Gastroesophageal sphincter (tissue), 4 donors: ENCODE results near the gene GC. TPM values are rescaled to one million over a fixed set of nuclear protein-coding genes. Genes with fewer than 3 reads are reported as not detected.

Experiments
- ATAC-seq: fragments of 150-250 bp; one replicate; pipeline ENCODE4 v1.9.1; 2016; ENCODE audit warnings: mild to moderate bottlenecking, moderate library complexity
- H3K27ac ChIP-seq, 4 donors: fragments of 200-600 bp; sonication (generic) in 3 of 4; 1 replicate in 3 of 4; 2 replicates in 1 of 4; pipeline ENCODE4 v1.5.1; 2016 to 2019
- H3K27me3 ChIP-seq: fragments of 200-600 bp; sonication (generic); one replicate; pipeline ENCODE4 v1.5.1; 2019
- H3K36me3 ChIP-seq, 2 donors: fragments of 200-600 bp; sonication (generic); one replicate each; pipeline ENCODE4 v1.5.1; 2019; ENCODE audit warnings: control low read depth in 1 of 2
- H3K4me1 ChIP-seq, 3 donors: fragments of 200-600 bp; sonication (generic); 1 replicate in 2 of 3; 2 replicates in 1 of 3; pipeline ENCODE4 v1.5.1; 2016 to 2019; ENCODE audit warnings: control low read depth in 2 of 3
- H3K4me3 ChIP-seq, 2 donors: fragments of 200-600 bp; sonication (generic); one replicate each; pipeline ENCODE4 v1.5.1; 2019; ENCODE audit warnings: mild to moderate bottlenecking in 1 of 2, moderate library complexity in 1 of 2
- H3K9me3 ChIP-seq, 3 donors: fragments of 200-600 bp; sonication (generic); one replicate each; pipeline ENCODE4 v1.5.1; 2017 to 2019; ENCODE audit warnings: control low read depth in 2 of 3
- CTCF ChIP-seq, 4 experiments: fragments of 200-600 bp in 2 of 4; fragments of 450-650 bp in 2 of 4; sonication (generic) in 1 of 4; IDR thresholded peaks; one replicate each; pipeline ENCODE4 v1.5.1; 2017 to 2019; ENCODE audit warnings: antibody characterized with exemption in 4 of 4, mild to moderate bottlenecking in 2 of 4, moderate library complexity in 2 of 4
- EP300 ChIP-seq: sonication (generic); formaldehyde crosslinking; IDR thresholded peaks from one replicate; pipeline ENCODE4 v1.6.1; 2017; ENCODE audit warnings: antibody characterized with exemption, mild to moderate bottlenecking
- POLR2A ChIP-seq, 2 donors: fragments of 450-650 bp; IDR thresholded peaks; one replicate each; pipeline ENCODE4 v1.6.1; 2017; ENCODE audit warnings: antibody characterized with exemption in 2 of 2, mild to moderate bottlenecking in 2 of 2, moderate library complexity in 1 of 2
- POLR2AphosphoS5 ChIP-seq: sonication (generic); formaldehyde crosslinking; IDR thresholded peaks from one replicate; pipeline ENCODE4 v1.6.1; 2017; ENCODE audit warnings: antibody characterized with exemption
- WGBS, 2 donors: methylation state at CpG; one replicate each; pipeline ENCODE4 v1.1.5; 2018; ENCODE audit warnings: low coverage in 1 of 2; 5-methylcytosine and 5-hydroxymethylcytosine counted together
- total RNA-seq, 4 donors: library from RNA; depleted of rRNA; stranded (reverse); fragments of >200 nt; gene quantifications; one replicate each; pipeline ENCODE4 v1.1.0, GENCODE V29; 2016

Gene GC, protein sequence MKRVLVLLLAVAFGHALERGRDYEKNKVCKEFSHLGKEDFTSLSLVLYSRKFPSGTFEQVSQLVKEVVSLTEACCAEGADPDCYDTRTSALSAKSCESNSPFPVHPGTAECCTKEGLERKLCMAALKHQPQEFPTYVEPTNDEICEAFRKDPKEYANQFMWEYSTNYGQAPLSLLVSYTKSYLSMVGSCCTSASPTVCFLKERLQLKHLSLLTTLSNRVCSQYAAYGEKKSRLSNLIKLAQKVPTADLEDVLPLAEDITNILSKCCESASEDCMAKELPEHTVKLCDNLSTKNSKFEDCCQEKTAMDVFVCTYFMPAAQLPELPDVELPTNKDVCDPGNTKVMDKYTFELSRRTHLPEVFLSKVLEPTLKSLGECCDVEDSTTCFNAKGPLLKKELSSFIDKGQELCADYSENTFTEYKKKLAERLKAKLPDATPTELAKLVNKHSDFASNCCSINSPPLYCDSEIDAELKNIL
- under 1 TPM in 1 of 4 donors, not detected in 3; 0.62 TPM for total RNA-seq

GRCh38 chr4:71783972-71784371 is at the start of gene GC:
Gene GC (minus strand): TSS chr4:71784079. CDS start chr4:71784018, 61 bp downstream.
- Histone ChIP-seq H3K4me3 (no peak within 1 kb of the TSS), H3K36me3 (no peaks in the 10 kb centered on the region), H3K9me3 (no peaks in the 10 kb centered on the region), H3K4me1 (no peaks in the 10 kb centered on the region), H3K27me3 (no peaks in the 10 kb centered on the region), H3K27ac (no peak within 1 kb of the TSS)
- TF ChIP-seq POLR2A (IDR thresholded peaks at IDR 0.05) (no peak), EP300 (no peak), CTCF (IDR thresholded peaks at IDR 0.05) (no peak), POLR2AphosphoS5 (no peak)
- no peak for ATAC-seq

DNA sequence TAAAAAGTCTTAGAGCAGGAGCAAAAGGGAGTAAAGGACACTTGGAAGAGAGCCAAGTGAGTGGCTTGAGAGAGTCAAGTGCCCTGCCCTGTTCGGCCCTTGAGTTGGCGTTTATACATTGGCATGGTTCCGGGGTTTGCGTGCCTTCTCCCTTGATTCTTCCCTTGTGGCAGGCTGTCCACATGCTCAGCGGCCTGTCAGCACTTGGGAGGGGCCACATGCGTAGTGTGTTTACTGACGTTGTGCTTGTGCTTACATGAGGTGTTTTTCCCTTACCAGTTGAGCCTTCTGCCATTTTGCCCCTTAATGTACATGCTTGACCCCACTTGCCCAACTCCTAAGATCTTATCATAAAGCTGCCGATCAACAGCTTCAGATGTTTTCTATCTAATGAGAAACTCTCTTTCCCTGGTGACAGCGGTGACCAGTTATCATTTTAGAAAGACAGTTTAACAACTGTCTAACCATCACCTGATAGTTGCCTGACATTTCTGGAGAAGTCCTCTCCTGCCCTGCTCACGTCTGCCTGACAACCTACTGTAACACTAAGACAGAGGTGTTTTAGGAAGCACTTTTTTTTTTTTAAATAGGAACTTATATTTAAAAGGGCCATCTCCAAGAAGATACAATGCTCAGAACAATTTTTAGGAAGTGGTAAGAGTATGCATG is 49.5 kb upstream of the GC start:
- Histone ChIP-seq H3K27me3 (no peaks in the 10 kb centered on the region), H3K4me3 (no peak overlapping the region), H3K27ac (no peak overlapping the region), H3K4me1 (no peaks in the 10 kb centered on the region), H3K9me3 (no peaks in the 10 kb centered on the region), H3K36me3 (no peaks in the 10 kb centered on the region)
- no peak for ATAC-seq
- TF ChIP-seq EP300 = no peak
- TF ChIP-seq POLR2A (IDR thresholded peaks at IDR 0.05) = no peak
- no peak for TF ChIP-seq CTCF (IDR thresholded peaks at IDR 0.05)
- TF ChIP-seq POLR2AphosphoS5 = no peak
- WGBS, 2 donors = 51 to 63% methylated on average over 9 to 10 of the region's 10 CpGs

GRCh38 chr4:71832049-71832448 is 48.2 kb upstream of the GC start:
- H3K9me3 ChIP-seq = no peaks in the 10 kb centered on the region
- H3K4me3 ChIP-seq = no peak overlapping the region
- ATAC-seq = no peak
- H3K4me1 ChIP-seq = no peaks in the 10 kb centered on the region
- TF ChIP-seq POLR2AphosphoS5 (no peak), CTCF (IDR thresholded peaks at IDR 0.05) (no peak), EP300 (no peak), POLR2A (IDR thresholded peaks at IDR 0.05) (no peak)
- 8 to 14% methylated on average over 1 to 3 of the region's 3 CpGs for WGBS, 2 donors
- no peaks in the 10 kb centered on the region for H3K27me3 ChIP-seq
- no peaks in the 10 kb centered on the region for H3K36me3 ChIP-seq
- no peak overlapping the region for H3K27ac ChIP-seq

GRCh38 chr4:71830497-71831190 is 46.8 kb upstream of the GC start:
- no peaks in the 10 kb centered on the region for H3K9me3 ChIP-seq
- ATAC-seq = no peak
- no peaks in the 10 kb centered on the region for H3K36me3 ChIP-seq
- H3K4me3 ChIP-seq = no peak overlapping the region
- no peaks in the 10 kb centered on the region for H3K4me1 ChIP-seq
- no peak overlapping the region for H3K27ac ChIP-seq
- H3K27me3 ChIP-seq = no peaks in the 10 kb centered on the region
- TF ChIP-seq CTCF (IDR thresholded peaks at IDR 0.05) (no peak), POLR2A (IDR thresholded peaks at IDR 0.05) (no peak), POLR2AphosphoS5 (no peak), EP300 (no peak)
- WGBS, 2 donors = 49% methylated on average over 4 of the region's 4 CpGs
